Fibroblast of mammary gland (primary cell): ENCODE measurements around the gene GNGT1.

Experiments
- DNase-seq: peaks from one replicate; pipeline ENCODE4 v3.0.0-alpha.2; 2010; ENCODE audit warnings: low read depth
- H3K4me3 ChIP-seq: 2 replicates; pipeline ENCODE4 v1.5.1; 2011; ENCODE audit warnings: low read depth, mild to moderate bottlenecking, low read length, moderate library complexity; ENCODE audit not compliant: control insufficient read depth
- TF ChIP-seq, protein P1 (sequence below): conservative IDR thresholded peaks from 2 replicates; pipeline ENCODE4 v1.5.1; 2011; ENCODE audit warnings: low read depth, low read length, inconsistent platforms; ENCODE audit not compliant: control insufficient read depth, insufficient read depth

Gene GNGT1

GRCh38 chr7:93873998-93874574 is 32.3 kb upstream of the GNGT1 start:
- TF ChIP-seq, protein P1, sequence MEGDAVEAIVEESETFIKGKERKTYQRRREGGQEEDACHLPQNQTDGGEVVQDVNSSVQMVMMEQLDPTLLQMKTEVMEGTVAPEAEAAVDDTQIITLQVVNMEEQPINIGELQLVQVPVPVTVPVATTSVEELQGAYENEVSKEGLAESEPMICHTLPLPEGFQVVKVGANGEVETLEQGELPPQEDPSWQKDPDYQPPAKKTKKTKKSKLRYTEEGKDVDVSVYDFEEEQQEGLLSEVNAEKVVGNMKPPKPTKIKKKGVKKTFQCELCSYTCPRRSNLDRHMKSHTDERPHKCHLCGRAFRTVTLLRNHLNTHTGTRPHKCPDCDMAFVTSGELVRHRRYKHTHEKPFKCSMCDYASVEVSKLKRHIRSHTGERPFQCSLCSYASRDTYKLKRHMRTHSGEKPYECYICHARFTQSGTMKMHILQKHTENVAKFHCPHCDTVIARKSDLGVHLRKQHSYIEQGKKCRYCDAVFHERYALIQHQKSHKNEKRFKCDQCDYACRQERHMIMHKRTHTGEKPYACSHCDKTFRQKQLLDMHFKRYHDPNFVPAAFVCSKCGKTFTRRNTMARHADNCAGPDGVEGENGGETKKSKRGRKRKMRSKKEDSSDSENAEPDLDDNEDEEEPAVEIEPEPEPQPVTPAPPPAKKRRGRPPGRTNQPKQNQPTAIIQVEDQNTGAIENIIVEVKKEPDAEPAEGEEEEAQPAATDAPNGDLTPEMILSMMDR = no peak
- DNase-seq = no peak
- no peak overlapping the region for H3K4me3 ChIP-seq

DNA sequence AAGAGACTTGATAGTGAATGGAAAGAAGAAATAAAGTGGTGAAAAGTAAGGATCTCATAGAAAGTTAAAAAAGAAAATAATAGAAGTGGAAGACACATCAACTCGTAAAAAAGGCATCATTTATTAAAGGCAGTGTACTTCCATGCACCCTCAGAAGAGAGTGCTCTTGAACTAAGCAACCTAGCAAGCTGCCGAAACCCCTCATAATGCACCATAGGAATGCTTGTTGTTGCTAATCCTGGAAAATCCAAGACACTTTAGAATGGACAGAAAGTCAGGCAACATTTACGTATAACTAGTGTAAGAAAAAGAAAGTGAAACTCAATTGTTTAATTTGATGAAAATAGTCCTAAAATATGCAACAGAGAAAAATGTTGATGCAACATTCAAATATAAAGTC is 28.6 kb upstream of the GNGT1 start:
- no peak overlapping the region for H3K4me3 ChIP-seq
- TF ChIP-seq, protein P1 = no peak

GRCh38 chr7:93879356-93879755 is 27.0 kb upstream of the GNGT1 start:
- DNase-seq = no peak
- no peak overlapping the region for H3K4me3 ChIP-seq
- TF ChIP-seq, protein P1 = no peak

More for the DNA sequence above, 28.6 kb upstream of the GNGT1 start:
- DNase-seq = peak; percentile 20

- H3K4me3 ChIP-seq = no peak overlapping the region
- DNase-seq = no peak
- TF ChIP-seq, protein P1 = no peak
Measured at GRCh38 chr7:93882468-93882867, 23.9 kb upstream of the GNGT1 start.

GRCh38 chr7:93883078-93883916 is 23.1 kb upstream of the GNGT1 start:
- TF ChIP-seq, protein P1 = no peak
- no peak overlapping the region for H3K4me3 ChIP-seq
- DNase-seq = no peak

DNA sequence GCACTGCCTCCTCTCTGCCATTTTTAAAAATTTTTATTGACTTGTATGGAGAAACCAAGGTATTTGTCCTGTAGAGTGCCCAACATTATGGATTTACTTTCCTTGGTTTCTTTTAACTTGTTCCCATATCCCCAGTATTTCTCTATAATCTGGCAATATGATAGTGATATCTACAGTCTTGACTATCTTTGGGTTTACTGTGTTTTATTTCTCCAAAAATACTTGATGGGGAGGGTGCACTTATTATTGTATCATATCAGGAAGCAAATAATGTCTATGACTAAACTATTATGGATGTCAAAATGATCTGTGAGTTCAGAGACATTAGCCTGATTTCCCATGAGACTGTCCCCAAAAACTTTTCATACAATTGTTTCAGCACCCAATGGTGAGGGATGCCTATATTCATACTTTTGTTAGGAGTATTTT is 22.4 kb upstream of the GNGT1 start:
- H3K4me3 ChIP-seq = no peak overlapping the region
- DNase-seq = no peak
- TF ChIP-seq, protein P1 = no peak
